Memory B cell (primary cell): ENCODE measurements around the gene OR1A2.
A peak's percentile ranks its signal among the peaks of the same experiment; 100 is the strongest.
"Not testable (repeated sequence)": the region's sequence is repeated elsewhere in the genome, so short reads cannot be mapped to it uniquely, and the experiment has no call there.

Experiments used
- ATAC-seq: fragments of 150-1000 bp; cut with Tn5 transposase; 2 replicates; pipeline ENCODE4 v1.10.0; 2021; ENCODE audit warnings: low read depth, mild to moderate bottlenecking, moderate library complexity
- DNase-seq, 2 donors: peaks; one replicate each; pipeline ENCODE4 v3.0.0; 2022; ENCODE audit warnings: low spot score in 2 of 2
- H3K27ac Mint-ChIP-seq: one replicate; pipeline ENCODE4 v1.8.0; 2022; ENCODE audit warnings: mild to moderate bottlenecking, moderate library complexity, mixed read lengths
- H3K27me3 Mint-ChIP-seq: one replicate; pipeline ENCODE4 v1.8.0; 2022; ENCODE audit warnings: mixed read lengths
- H3K36me3 Mint-ChIP-seq: one replicate; pipeline ENCODE4 v1.8.0; 2022; ENCODE audit warnings: mild to moderate bottlenecking, mixed read lengths
- H3K4me1 Mint-ChIP-seq: one replicate; pipeline ENCODE4 v1.8.0; 2022; ENCODE audit warnings: mixed read lengths
- H3K4me3 Mint-ChIP-seq: one replicate; pipeline ENCODE4 v1.8.0; 2022; ENCODE audit warnings: mild to moderate bottlenecking, moderate library complexity, mixed read lengths
- H3K9me3 Mint-ChIP-seq: one replicate; pipeline ENCODE4 v1.8.0; 2022; ENCODE audit warnings: mixed read lengths

The OR1A2 gene, protein sequence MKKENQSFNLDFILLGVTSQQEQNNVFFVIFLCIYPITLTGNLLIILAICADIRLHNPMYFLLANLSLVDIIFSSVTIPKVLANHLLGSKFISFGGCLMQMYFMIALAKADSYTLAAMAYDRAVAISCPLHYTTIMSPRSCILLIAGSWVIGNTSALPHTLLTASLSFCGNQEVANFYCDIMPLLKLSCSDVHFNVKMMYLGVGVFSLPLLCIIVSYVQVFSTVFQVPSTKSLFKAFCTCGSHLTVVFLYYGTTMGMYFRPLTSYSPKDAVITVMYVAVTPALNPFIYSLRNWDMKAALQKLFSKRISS

DNA sequence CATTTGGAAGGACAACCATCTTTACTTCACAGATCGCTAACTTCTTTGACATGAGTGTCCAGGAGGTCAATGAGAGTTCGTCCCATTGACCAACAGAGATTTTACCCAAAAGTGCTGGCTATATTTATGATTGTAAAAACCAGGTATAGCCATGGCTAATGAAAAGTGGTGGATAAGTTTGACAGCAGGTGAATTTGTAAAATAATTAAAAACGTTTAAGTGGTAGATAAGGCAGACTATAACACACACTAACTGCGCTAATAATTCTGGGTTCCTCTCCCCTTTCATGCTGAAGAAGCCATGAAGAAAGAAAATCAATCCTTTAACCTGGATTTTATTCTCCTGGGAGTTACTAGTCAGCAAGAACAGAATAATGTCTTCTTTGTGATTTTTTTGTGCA, at the start of gene OR1A2:
Gene OR1A2, plus strand, starts transcription at position 301 of the 400 bp plus-strand sequence. Its CDS starts 0 bp downstream, at position 301.
- Mint-ChIP-seq H3K4me1 (no peaks in the 10 kb centered on the region), H3K9me3 (peaks cover 10% of the 10 kb centered on the region), H3K4me3 (no peak within 1 kb of the TSS), H3K27me3 (peaks cover 15% of the 10 kb centered on the region), H3K36me3 (peaks cover 5% of the 10 kb centered on the region), H3K27ac (no peak within 1 kb of the TSS)
- no peak for ATAC-seq
- no peak for DNase-seq

DNA sequence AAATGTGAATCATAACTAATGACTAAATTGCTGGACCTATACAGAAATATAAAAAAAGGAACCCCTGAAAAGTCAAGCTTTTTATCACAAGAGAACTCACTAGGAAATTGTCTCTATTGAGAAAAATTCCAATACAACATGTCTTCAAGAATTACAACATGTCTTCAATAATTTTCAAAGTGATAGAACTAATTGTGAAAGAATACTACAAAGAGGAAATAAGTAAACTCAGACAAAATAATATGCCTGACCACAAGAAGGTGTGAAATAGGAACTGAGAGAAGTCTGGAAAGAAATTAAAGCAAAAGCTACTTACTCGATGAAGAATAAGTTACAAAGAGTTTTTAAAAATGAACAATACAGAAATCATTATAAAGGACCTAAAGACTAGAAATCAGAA, 40.1 kb upstream of the OR1A2 start:
- Mint-ChIP-seq H3K9me3 (peaks cover 8% of the 10 kb centered on the region), H3K4me3 (no peak overlapping the region), H3K27me3 (peaks cover 9% of the 10 kb centered on the region), H3K27ac (no peak overlapping the region), H3K36me3 (peaks cover 8% of the 10 kb centered on the region), H3K4me1 (peaks cover 12% of the 10 kb centered on the region)
- ATAC-seq (peak; percentile 82), DNase-seq (no peak)

DNA sequence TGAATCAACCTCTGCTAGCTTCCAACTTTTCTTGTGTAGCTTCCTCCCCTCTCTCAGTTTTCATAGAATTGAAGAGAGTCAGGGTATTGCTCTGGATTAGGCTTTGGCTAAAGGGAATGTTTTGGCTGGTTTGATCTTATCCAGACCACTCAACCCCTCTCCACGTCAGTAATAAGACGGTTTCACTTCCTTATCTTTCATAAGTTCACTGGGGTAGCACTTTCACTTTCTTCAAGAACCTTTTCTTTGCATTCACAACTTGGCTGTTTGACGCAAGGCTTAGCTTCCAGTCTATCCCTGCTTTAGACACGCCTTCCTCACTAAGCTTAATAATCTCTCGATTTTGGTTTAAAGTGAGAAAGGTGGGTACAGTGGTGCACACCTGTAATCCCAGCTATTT, 29.7 kb upstream of the OR1A2 start:
- Mint-ChIP-seq H3K27ac (peak overlapping the region; percentile 84), H3K9me3 (peaks cover 8% of the 10 kb centered on the region), H3K36me3 (peaks cover 6% of the 10 kb centered on the region), H3K27me3 (peaks cover 2% of the 10 kb centered on the region), H3K4me1 (peaks cover 15% of the 10 kb centered on the region), H3K4me3 (peak overlapping the region; percentile 41)
- DNase-seq (peak in 1 of 2 donors; percentile 54), ATAC-seq (peak; percentile 99)

DNA sequence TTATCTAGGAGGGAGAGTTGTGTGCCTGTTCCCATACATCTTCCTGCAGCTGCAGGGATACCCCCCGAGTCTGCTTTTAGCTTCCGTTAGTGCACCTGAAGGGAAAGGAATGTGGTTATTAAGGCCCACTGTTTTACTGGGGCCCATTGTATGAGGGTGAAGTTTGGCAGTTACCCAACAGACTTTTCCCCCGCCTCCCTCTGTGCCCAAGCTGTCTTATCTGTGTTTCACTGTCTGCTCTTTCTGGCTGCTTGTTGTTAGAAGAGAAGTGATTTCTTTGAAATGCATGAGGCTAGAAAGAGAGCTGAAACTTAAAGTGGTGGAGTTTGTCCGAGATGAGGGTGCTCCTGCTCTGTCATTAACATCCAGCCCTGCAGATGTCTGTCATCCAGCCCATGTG, 7.4 kb upstream of the OR1A2 start:
- ATAC-seq = no peak
- no peak overlapping the region for H3K4me3 Mint-ChIP-seq
- H3K36me3 Mint-ChIP-seq = no peaks in the 10 kb centered on the region
- no peaks in the 10 kb centered on the region for H3K9me3 Mint-ChIP-seq
- no peak overlapping the region for H3K27ac Mint-ChIP-seq
- peaks cover 5% of the 10 kb centered on the region for H3K27me3 Mint-ChIP-seq
- no peaks in the 10 kb centered on the region for H3K4me1 Mint-ChIP-seq
- no peak for DNase-seq

DNA sequence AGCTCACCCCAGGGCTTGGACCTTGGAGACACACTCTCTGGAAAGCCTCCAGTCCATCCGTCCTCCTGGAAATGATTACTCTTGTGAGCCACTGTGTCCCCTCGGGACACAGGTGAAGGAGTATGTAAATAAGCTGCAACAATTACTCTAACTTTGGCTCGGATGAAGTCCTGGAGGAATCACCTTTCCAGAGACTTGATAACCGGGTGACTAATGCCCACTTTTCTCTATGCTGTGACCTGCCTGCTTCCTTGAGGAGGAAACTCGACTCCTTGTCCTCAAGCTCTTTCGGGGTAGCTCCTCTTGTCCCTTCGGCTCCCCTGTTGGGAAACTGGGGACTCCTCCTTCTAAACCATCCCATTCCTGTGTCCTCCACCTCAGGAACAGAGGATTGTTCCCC, 10.0 kb downstream of the OR1A2 start, which contains the start of gene OR1A1:
Gene OR1A1, plus strand, starts transcription at position 301 of the 400 bp plus-strand sequence. CDS start 7,954 bp downstream, outside the sequence.
- DNase-seq (no peak), ATAC-seq (no peak)
- peaks cover 12% of the 10 kb centered on the region for H3K9me3 Mint-ChIP-seq
- no peak within 1 kb of the TSS for H3K27ac Mint-ChIP-seq
- no peak within 1 kb of the TSS for H3K4me3 Mint-ChIP-seq
- peaks cover 3% of the 10 kb centered on the region for H3K27me3 Mint-ChIP-seq
- H3K36me3 Mint-ChIP-seq = peaks cover 8% of the 10 kb centered on the region
- H3K4me1 Mint-ChIP-seq = no peaks in the 10 kb centered on the region

DNA sequence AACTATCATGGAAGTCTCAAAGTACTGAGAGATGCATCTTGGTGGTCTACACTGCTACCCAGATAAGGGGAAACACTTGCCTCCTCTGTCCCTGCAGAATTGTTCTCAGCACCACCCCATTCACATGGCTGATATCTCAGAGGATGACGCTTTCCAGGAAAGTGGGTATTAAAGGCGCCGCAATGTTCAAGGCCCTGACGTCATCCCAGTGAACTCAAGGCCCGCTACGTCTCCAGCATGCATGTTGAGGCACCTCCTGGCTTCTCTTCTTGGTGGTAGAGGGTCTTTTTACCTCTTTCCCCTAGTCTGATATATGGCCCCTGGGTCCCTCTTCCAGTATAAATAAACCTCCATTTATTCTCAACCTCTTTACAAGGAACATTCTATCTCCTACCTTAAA, 11.2 kb downstream of the OR1A2 start:
- DNase-seq = no peak
- Mint-ChIP-seq H3K9me3 (peaks cover 9% of the 10 kb centered on the region), H3K36me3 (peaks cover 8% of the 10 kb centered on the region), H3K4me3 (no peak overlapping the region), H3K27me3 (peaks cover 7% of the 10 kb centered on the region), H3K4me1 (no peaks in the 10 kb centered on the region), H3K27ac (no peak overlapping the region)
- no peak for ATAC-seq

DNA sequence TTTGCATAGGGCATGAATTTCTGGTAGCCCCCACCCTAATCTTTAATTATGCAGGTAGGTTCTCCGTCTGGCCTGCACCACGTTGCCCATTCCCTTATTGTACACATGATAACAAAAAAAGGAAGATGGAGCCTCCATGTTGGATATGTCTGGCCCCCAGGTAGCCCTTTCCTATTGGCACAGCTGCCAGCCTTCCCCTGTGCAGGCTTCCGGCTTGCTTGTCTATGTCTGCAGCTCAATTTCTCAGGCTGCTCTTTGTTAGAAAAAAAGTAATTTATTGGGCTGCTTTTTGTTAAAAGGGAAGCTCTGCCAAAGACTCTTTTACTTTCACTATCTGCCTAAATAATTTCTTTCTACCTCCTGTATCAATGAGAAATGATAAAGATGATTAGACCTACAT, 15.7 kb downstream of the OR1A2 start:
- Mint-ChIP-seq H3K4me3 (no peak overlapping the region), H3K27me3 (peaks cover 13% of the 10 kb centered on the region), H3K4me1 (peaks cover 3% of the 10 kb centered on the region), H3K9me3 (peaks cover 2% of the 10 kb centered on the region), H3K36me3 (no peaks in the 10 kb centered on the region), H3K27ac (no peak overlapping the region)
- ATAC-seq = no peak
- DNase-seq = no peak

DNA sequence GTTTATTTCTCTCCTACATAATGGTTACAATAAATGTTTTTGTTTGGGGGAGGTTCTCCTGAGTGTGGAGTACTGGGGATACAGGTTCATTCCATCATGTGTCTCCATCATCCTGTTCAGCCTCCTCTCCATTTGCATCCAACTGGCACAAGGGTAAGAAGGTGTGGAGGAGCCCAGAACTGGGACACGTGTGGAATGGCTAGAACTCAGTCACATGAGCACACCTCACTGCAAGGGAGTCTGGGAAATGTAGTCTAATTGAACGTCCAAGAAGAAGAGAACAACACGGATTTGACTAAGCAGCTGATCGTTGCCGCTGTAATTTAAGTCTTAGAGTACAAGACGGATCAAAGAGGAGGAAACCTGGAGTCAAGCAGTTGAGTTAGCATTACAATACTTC, 16.3 kb downstream of the OR1A2 start:
- Mint-ChIP-seq H3K4me1 (peaks cover 3% of the 10 kb centered on the region), H3K27ac (no peak overlapping the region), H3K9me3 (peaks cover 3% of the 10 kb centered on the region), H3K4me3 (no peak overlapping the region), H3K36me3 (no peaks in the 10 kb centered on the region), H3K27me3 (peaks cover 14% of the 10 kb centered on the region)
- DNase-seq = no peak
- no peak for ATAC-seq

DNA sequence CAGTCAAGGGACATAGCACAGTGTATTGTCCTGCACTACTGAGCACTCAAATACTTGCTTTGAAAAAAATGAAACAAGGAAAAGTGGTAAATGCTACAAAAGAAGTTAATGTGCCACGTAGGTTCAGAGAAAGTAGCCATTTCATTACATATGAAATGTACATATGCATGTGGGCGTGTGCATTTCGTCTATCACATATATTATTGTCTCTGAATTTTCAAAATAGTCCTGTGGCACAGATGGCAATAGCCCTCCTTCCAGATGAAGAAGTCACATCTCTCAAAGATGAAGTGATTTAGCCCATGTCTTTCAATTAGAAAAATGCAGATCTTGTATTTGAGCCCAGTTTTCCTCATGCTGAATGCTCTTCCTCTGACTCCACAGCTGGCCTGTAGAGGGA, 22.7 kb downstream of the OR1A2 start:
- H3K27ac Mint-ChIP-seq, H3K4me3 Mint-ChIP-seq, H3K27me3 Mint-ChIP-seq, DNase-seq, H3K9me3 Mint-ChIP-seq, H3K36me3 Mint-ChIP-seq, ATAC-seq: not testable (repeated sequence)
- peaks cover 14% of the 10 kb centered on the region for H3K4me1 Mint-ChIP-seq

DNA sequence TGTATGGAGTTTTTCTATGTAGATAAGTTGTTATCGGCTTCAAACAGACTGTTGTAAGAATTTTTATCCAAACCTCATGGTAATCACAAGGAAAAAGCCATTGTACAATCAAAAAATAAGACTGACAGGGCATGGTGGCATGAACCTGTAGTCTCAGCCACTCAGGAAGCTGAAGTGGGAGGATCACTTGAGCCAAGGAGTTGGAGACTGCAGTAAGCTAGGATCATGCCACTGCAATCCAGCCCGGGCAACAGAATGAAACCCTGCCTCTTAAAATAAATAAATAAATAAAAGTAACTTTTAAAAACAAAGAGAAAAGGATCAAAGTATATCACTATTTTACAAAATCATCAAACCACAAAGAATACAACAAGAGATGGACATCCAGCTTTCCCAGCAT, 24.5 kb downstream of the OR1A2 start:
- H3K4me3 Mint-ChIP-seq = no peak overlapping the region
- no peak for DNase-seq

DNA sequence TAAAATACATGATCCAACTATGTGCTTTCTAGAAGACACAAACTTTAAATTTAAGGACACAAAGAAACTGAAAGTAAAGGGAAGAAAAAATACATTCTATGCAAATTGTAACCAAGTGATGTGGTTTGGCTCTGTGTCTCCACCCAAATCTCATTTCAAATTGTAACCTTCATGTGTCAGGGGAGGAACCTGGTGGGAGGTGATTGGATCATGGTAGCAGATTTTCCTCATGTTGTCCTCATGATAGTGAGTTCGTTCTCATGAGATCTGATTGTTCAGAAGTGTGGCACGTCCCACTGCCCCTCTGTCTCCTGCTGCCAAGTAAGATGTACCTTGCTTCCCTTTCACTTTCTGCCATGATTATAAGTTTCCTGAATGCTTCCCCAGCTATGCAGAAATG, 25.2 kb downstream of the OR1A2 start:
- peaks cover 2% of the 10 kb centered on the region for H3K27me3 Mint-ChIP-seq
- DNase-seq (peak in 1 of 2 donors; percentile 6), ATAC-seq (peak; percentile 70)
- H3K4me3 Mint-ChIP-seq = peak overlapping the region; percentile 57
- H3K36me3 Mint-ChIP-seq = peaks cover 7% of the 10 kb centered on the region
- H3K4me1 Mint-ChIP-seq = peaks cover 14% of the 10 kb centered on the region
- H3K9me3 Mint-ChIP-seq = peaks cover 6% of the 10 kb centered on the region
- peak overlapping the region; percentile 8 for H3K27ac Mint-ChIP-seq

More for the DNA sequence above, 24.5 kb downstream of the OR1A2 start:
- Mint-ChIP-seq H3K4me1 (peaks cover 14% of the 10 kb centered on the region), H3K27me3 (peaks cover 2% of the 10 kb centered on the region), H3K9me3 (peaks cover 6% of the 10 kb centered on the region), H3K27ac (peak overlapping the region; percentile 8), H3K36me3 (peaks cover 7% of the 10 kb centered on the region)
- ATAC-seq = no peak

DNA sequence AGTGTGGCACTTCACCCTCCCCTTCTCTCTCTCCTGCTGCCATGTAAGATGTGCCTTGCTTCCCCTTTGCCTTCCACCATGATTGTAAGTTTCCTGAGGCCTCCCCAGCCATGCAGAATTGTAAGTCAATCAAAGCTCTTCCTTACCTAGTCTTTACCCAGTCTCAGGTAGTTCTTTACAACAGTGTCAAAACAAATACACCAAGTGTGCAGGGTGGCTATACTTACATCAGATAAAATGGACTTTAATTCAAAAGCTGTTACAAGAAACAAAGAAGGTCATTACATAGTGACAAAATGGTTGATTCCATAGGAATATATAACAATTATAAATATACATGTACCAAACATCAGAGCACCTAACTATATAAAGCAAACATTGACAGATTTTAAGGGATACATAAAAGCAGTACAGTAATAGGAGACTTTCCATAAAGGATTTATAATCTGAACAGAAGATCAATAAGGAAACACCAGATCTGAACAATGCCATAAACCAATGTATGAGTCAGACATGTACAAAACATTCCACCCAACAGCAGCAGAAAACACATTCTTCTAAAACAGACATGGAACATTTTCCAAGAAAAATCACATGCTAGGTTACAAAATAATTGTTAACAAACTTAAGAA, 27.5 kb downstream of the OR1A2 start:
- H3K4me1 Mint-ChIP-seq = peaks cover 14% of the 10 kb centered on the region
- not testable (repeated sequence) for H3K4me3 Mint-ChIP-seq, H3K27me3 Mint-ChIP-seq, H3K36me3 Mint-ChIP-seq, H3K9me3 Mint-ChIP-seq, DNase-seq, H3K27ac Mint-ChIP-seq, ATAC-seq

DNA sequence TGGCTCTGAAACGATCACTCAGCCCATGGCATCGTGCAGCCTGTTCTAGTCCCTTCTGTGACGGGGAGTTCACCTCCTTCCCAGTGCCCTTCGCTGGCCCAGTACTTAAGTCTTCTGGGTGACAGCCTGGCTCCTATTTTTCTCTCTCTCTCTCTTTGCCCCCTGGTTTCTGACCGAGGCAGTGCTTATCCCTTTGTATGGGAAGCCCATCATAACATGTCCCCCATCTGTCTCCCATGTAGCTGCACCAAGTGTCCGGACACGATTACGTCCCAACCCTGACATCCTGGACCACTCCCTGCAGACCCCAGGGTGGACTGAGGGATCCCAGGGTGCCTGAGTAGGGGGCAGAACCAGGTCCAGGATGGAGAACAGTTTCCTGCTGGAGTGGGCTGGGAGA, 35.0 kb downstream of the OR1A2 start:
- not testable (repeated sequence) for H3K27me3 Mint-ChIP-seq, ATAC-seq, H3K36me3 Mint-ChIP-seq, H3K27ac Mint-ChIP-seq, H3K4me1 Mint-ChIP-seq, H3K9me3 Mint-ChIP-seq, H3K4me3 Mint-ChIP-seq, DNase-seq

DNA sequence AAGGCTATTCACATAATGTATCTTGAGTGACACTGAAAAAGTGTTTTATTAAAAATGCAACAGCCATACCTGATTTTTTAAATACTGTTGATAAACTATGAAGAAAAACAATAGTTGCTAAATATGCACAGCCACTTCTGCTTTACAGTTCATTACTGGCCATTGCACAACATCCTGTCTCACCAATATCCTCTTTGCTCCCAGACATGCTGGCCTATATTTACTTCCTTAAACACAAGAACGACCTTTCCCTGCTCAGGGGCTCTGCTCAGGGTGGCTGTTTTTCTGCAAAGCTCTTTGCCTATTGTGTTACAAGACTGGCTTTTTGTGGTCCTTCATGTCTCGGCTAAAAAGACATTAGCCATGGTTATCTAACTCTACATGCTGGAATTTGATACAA, 41.4 kb downstream of the OR1A2 start:
- ATAC-seq (peak; percentile 97), DNase-seq (peak in 1 of 2 donors; percentile 4)
- not testable (repeated sequence) for H3K36me3 Mint-ChIP-seq, H3K27ac Mint-ChIP-seq, H3K4me3 Mint-ChIP-seq, H3K27me3 Mint-ChIP-seq, H3K9me3 Mint-ChIP-seq, H3K4me1 Mint-ChIP-seq
